ENCODE results near the gene PRPF19. TPM values are rescaled to one million over a fixed set of nuclear protein-coding genes. Genes with fewer than 3 reads are reported as not detected.

PRPF19 gene
- total and polyA plus RNA-seq, 2 of the 13 experiments (the other 11 are each of a cell fraction or from before 2014, with no cell fraction given), result 27.4 to 91.1 TPM

DNA sequence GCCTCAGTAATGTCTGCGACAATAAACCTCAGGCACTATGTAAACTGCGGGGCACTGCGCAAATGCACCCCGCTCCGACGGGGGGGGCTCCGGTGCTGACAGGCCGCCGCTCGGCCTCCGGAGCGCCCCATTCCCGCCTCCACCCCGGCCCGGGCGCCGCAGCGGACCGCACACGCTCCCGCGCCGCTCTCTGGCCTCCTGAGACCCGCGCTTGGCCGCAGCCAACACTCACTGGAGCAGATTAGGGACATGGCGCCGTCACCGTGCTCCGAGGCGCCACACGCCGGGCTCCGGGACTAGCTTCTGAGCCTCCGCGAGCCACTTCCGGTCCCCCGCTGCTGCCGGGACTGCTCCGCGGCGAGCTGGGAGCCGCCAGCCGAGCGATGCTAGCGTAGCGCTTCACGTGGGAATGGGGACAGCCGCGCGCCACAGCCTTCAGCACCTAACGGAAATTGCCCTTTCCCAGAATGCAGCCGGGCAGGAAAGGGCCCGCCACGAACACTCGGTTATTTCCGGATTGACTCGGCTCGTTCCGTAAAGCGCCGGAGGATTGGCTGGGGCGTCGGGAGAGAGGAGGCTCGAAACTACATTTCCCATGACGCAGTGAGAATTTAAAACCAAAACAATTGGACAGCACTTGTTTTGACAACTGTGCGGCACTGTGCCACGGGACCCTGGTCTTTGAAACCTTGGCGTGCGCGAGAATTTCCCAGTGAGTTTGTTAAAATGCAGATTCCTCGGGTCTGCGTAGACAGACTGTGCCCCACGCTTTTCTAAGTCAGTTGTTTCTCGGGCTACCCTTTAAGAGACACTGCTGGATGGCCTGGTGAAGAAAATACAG, at the start of gene PRPF19 (continued):
- TF ChIP-seq TEF (CRISPR knock-in tag; IDR thresholded peaks at IDR 0.05), result no peak
- TF ChIP-seq, protein P1, sequence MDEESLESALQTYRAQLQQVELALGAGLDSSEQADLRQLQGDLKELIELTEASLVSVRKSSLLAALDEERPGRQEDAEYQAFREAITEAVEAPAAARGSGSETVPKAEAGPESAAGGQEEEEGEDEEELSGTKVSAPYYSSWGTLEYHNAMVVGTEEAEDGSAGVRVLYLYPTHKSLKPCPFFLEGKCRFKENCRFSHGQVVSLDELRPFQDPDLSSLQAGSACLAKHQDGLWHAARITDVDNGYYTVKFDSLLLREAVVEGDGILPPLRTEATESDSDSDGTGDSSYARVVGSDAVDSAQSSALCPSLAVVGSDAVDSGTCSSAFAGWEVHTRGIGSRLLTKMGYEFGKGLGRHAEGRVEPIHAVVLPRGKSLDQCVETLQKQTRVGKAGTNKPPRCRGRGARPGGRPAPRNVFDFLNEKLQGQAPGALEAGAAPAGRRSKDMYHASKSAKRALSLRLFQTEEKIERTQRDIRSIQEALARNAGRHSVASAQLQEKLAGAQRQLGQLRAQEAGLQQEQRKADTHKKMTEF (CRISPR knock-in tag; IDR thresholded peaks at IDR 0.05), result peak; percentile 88
- no peak for TF ChIP-seq ADNP (CRISPR knock-in tag; IDR thresholded peaks at IDR 0.05)
- TF ChIP-seq ELK4 (CRISPR knock-in tag; IDR thresholded peaks at IDR 0.05; ENCODE audit: borderline replicate concordance), result no peak
- peak; percentile 95 for TF ChIP-seq GATAD1 (CRISPR knock-in tag; IDR thresholded peaks at IDR 0.05)
- TF ChIP-seq ZFP82 (CRISPR knock-in tag; IDR thresholded peaks at IDR 0.05; ENCODE audit: borderline replicate concordance), result no peak
- TF ChIP-seq SATB2 (CRISPR knock-in tag; IDR thresholded peaks at IDR 0.05), result no peak
- no peak for TF ChIP-seq NBN (conservative IDR thresholded peaks at IDR 0.05)
- TF ChIP-seq, protein P2, sequence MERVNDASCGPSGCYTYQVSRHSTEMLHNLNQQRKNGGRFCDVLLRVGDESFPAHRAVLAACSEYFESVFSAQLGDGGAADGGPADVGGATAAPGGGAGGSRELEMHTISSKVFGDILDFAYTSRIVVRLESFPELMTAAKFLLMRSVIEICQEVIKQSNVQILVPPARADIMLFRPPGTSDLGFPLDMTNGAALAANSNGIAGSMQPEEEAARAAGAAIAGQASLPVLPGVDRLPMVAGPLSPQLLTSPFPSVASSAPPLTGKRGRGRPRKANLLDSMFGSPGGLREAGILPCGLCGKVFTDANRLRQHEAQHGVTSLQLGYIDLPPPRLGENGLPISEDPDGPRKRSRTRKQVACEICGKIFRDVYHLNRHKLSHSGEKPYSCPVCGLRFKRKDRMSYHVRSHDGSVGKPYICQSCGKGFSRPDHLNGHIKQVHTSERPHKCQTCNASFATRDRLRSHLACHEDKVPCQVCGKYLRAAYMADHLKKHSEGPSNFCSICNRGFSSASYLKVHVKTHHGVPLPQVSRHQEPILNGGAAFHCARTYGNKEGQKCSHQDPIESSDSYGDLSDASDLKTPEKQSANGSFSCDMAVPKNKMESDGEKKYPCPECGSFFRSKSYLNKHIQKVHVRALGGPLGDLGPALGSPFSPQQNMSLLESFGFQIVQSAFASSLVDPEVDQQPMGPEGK (CRISPR knock-in tag; IDR thresholded peaks at IDR 0.05), result peak; percentile 52; the same call in 1 of the 2 replicates
- 0 out of 2 replicates have a peak, but pooled peaks have one; percentile 8 for TF ChIP-seq TARDBP (CRISPR knock-in tag; IDR thresholded peaks at IDR 0.05)
- TF ChIP-seq, protein P3, sequence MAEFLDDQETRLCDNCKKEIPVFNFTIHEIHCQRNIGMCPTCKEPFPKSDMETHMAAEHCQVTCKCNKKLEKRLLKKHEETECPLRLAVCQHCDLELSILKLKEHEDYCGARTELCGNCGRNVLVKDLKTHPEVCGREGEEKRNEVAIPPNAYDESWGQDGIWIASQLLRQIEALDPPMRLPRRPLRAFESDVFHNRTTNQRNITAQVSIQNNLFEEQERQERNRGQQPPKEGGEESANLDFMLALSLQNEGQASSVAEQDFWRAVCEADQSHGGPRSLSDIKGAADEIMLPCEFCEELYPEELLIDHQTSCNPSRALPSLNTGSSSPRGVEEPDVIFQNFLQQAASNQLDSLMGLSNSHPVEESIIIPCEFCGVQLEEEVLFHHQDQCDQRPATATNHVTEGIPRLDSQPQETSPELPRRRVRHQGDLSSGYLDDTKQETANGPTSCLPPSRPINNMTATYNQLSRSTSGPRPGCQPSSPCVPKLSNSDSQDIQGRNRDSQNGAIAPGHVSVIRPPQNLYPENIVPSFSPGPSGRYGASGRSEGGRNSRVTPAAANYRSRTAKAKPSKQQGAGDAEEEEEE (CRISPR knock-in tag; IDR thresholded peaks at IDR 0.05; ENCODE audit: borderline replicate concordance), result no peak
- no peak for TF ChIP-seq ZNF251 (CRISPR knock-in tag; IDR thresholded peaks at IDR 0.05)
- TF ChIP-seq ZNF589 (CRISPR knock-in tag; conservative IDR thresholded peaks at IDR 0.05), result 0 out of 2 replicates have a peak, but pooled peaks have one; percentile 36
- no peak for TF ChIP-seq PBX3 (CRISPR knock-in tag; IDR thresholded peaks at IDR 0.05; ENCODE audit: borderline replicate concordance)
- no peak for TF ChIP-seq TOPORS (CRISPR knock-in tag; IDR thresholded peaks at IDR 0.05)
- TF ChIP-seq ZNF253 (CRISPR knock-in tag; IDR thresholded peaks at IDR 0.05; ENCODE audit: borderline replicate concordance), result no peak
- no peak for TF ChIP-seq ZNF34 (CRISPR knock-in tag; IDR thresholded peaks at IDR 0.05; ENCODE audit: borderline replicate concordance)
- TF ChIP-seq ATRX (CRISPR knock-in tag; IDR thresholded peaks at IDR 0.05; ENCODE audit: borderline replicate concordance), result no peak
- TF ChIP-seq ZNF225 (CRISPR knock-in tag; IDR thresholded peaks at IDR 0.05), result no peak
- peak; percentile 72; the same call in 1 of the 2 replicates for TF ChIP-seq ZNF451 (CRISPR knock-in tag; IDR thresholded peaks at IDR 0.05)
- TF ChIP-seq ZNF337 (CRISPR knock-in tag; IDR thresholded peaks at IDR 0.05; ENCODE audit: borderline replicate concordance, low read depth), result no peak

Data from HepG2 (cell line).